GM18499 (cell line): ENCODE measurements around the gene ELAVL1.
A peak's percentile ranks its signal among the peaks of the same experiment; 100 is the strongest.
"Not testable (repeated sequence)": the region's sequence is repeated elsewhere in the genome, so short reads cannot be mapped to it uniquely, and the experiment has no call there.

Experiments used
- ATAC-seq: cut with Tn5 transposase; IDR thresholded peaks from one replicate; pipeline ENCODE4 v1.9.1; 2021; ENCODE audit warnings: moderate number of reproducible peaks; ENCODE audit not compliant: insufficient read depth, unreplicated experiment

Gene ELAVL1

GRCh38 chr19:7926021-7926726 lies 79.3 kb downstream of the ELAVL1 start, which contains the start of gene CTXN1:
Gene CTXN1 (minus strand): TSS chr19:7926135. CDS start chr19:7925538, 597 bp downstream.
- no peak for ATAC-seq

GRCh38 chr19:7925171-7925851 lies 80.1 kb downstream of the ELAVL1 start:
- ATAC-seq = no peak

GRCh38 chr19:7924651-7925170 lies 80.7 kb downstream of the ELAVL1 start:
- no peak for ATAC-seq

GRCh38 chr19:7924241-7924640 lies 81.2 kb downstream of the ELAVL1 start:
- ATAC-seq = no peak

GRCh38 chr19:7923295-7924191 lies 81.9 kb downstream of the ELAVL1 start:
- no peak for ATAC-seq

- no peak for ATAC-seq
Measured at GRCh38 chr19:7922836-7923195, 82.6 kb downstream of the ELAVL1 start.

GRCh38 chr19:7921967-7922835 lies 83.2 kb downstream of the ELAVL1 start:
- no peak for ATAC-seq

- ATAC-seq = no peak
Measured at GRCh38 chr19:7921302-7921966, 84.0 kb downstream of the ELAVL1 start.

GRCh38 chr19:7920519-7921301 lies 84.7 kb downstream of the ELAVL1 start:
- peak; percentile 30 for ATAC-seq

GRCh38 chr19:7919610-7920518 lies 85.6 kb downstream of the ELAVL1 start, which contains the start of gene SNAPC2:
Gene SNAPC2 (plus strand): TSS chr19:7920338. CDS start chr19:7920367, 29 bp downstream.
- ATAC-seq = peak; percentile 42

GRCh38 chr19:7918615-7919421 lies 86.6 kb downstream of the ELAVL1 start:
- no peak for ATAC-seq

- not testable (repeated sequence) for ATAC-seq
Measured at GRCh38 chr19:7918062-7918614, 87.3 kb downstream of the ELAVL1 start.

- no peak for ATAC-seq
Measured at GRCh38 chr19:7917267-7918061, 88.0 kb downstream of the ELAVL1 start.

- ATAC-seq = no peak
Measured at GRCh38 chr19:7916955-7917266, 88.5 kb downstream of the ELAVL1 start.

- no peak for ATAC-seq
Measured at GRCh38 chr19:7916103-7916954, 89.1 kb downstream of the ELAVL1 start.
